ENCODE results near the gene NAV3. TPM values are rescaled to one million over a fixed set of nuclear protein-coding genes. Genes with fewer than 3 reads are reported as not detected.

The NAV3 gene
- total RNA-seq, 2 experiments from 2014 or later = not detected

DNA sequence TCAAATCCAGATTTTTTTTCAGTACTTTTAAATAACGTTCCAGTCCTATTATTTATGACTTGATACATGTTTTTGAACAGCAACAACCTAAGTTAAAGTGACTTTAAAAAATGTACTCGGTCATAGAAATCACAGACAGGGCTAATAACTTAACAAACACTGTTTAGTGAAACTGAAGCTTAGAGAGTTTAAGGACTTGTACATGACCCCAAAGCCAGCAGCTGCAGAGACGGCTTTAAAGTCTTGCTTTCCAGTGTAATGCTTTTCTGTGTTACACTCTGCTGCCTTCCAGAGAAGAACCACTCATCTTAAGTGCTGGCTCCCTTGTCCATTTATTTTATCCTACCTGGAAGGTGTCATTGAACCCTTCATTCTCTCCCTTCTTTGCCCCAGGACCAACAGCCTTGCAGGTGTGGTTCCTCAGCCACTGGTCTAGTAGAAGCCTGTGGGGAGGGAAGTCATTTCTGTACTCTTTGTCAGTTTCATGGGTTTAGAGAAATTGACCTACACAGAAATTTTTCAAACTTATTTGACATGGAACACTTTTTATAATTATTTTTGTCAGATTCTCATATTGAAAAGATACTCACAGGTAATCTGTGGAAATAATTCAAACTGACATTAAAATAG lies 60.9 kb downstream of the NAV3 start:
- no peak for ATAC-seq (ENCODE audit: poor library complexity)
- no peaks in the 10 kb centered on the region for H3K27me3 Mint-ChIP-seq
- no peaks in the 10 kb centered on the region for H3K4me1 Mint-ChIP-seq (ENCODE audit: low read depth)
- no peaks in the 10 kb centered on the region for H3K4me1 ChIP-seq (ENCODE audit: insufficient read depth, low read length)
- ChIA-PET CTCF (no interaction called here), POLR2A (no interaction called here)
- H3K9me3 Mint-ChIP-seq = peaks cover 11% of the 10 kb centered on the region
- DNase-seq = no peak
- intact Hi-C loops (cut with DNase I, micrococcal nuclease) = no loop called here
- H3K27ac ChIP-seq (ENCODE audit: low read depth in 1 of 2, low read length in 2 of 2) = no peak overlapping the region
- TF ChIP-seq, protein P1, sequence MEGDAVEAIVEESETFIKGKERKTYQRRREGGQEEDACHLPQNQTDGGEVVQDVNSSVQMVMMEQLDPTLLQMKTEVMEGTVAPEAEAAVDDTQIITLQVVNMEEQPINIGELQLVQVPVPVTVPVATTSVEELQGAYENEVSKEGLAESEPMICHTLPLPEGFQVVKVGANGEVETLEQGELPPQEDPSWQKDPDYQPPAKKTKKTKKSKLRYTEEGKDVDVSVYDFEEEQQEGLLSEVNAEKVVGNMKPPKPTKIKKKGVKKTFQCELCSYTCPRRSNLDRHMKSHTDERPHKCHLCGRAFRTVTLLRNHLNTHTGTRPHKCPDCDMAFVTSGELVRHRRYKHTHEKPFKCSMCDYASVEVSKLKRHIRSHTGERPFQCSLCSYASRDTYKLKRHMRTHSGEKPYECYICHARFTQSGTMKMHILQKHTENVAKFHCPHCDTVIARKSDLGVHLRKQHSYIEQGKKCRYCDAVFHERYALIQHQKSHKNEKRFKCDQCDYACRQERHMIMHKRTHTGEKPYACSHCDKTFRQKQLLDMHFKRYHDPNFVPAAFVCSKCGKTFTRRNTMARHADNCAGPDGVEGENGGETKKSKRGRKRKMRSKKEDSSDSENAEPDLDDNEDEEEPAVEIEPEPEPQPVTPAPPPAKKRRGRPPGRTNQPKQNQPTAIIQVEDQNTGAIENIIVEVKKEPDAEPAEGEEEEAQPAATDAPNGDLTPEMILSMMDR (IDR thresholded peaks at IDR 0.05) = no peak
- no peak overlapping the region for H3K27ac Mint-ChIP-seq
- no peaks in the 10 kb centered on the region for H3K36me3 Mint-ChIP-seq (ENCODE audit: low read depth)
- H3K27me3 ChIP-seq (ENCODE audit: control insufficient read depth in 1 of 2, insufficient read depth in 2 of 2, low read length in 2 of 2) = no peaks in the 10 kb centered on the region
- no peak overlapping the region for H3K4me3 ChIP-seq (ENCODE audit: low read length)
- H3K36me3 ChIP-seq (ENCODE audit: insufficient read depth, low read length) = no peaks in the 10 kb centered on the region
- H3K4me3 Mint-ChIP-seq = no peak overlapping the region
- no peaks in the 10 kb centered on the region for H3K9me3 ChIP-seq (ENCODE audit: control insufficient read depth in 1 of 2, insufficient read depth in 1 of 2, low read length in 2 of 2)

- ChIA-PET POLR2A (no interaction called here), CTCF (no interaction called here)
- Histone ChIP-seq H3K9me3 (ENCODE audit: control insufficient read depth in 1 of 2, insufficient read depth in 1 of 2, low read length in 2 of 2) (no peaks in the 10 kb centered on the region), H3K27ac (ENCODE audit: low read depth in 1 of 2, low read length in 2 of 2) (no peak overlapping the region), H3K4me3 (ENCODE audit: low read length) (no peak overlapping the region), H3K4me1 (ENCODE audit: insufficient read depth, low read length) (no peaks in the 10 kb centered on the region), H3K27me3 (ENCODE audit: control insufficient read depth in 1 of 2, insufficient read depth in 2 of 2, low read length in 2 of 2) (no peaks in the 10 kb centered on the region), H3K36me3 (ENCODE audit: insufficient read depth, low read length) (no peaks in the 10 kb centered on the region)
- Mint-ChIP-seq H3K4me3 (no peak overlapping the region), H3K27me3 (no peaks in the 10 kb centered on the region), H3K36me3 (ENCODE audit: low read depth) (no peaks in the 10 kb centered on the region), H3K4me1 (ENCODE audit: low read depth) (no peaks in the 10 kb centered on the region), H3K9me3 (peaks cover 11% of the 10 kb centered on the region), H3K27ac (no peak overlapping the region)
- intact Hi-C loops (cut with DNase I, micrococcal nuclease) = no loop called here
- DNase-seq (no peak), ATAC-seq (ENCODE audit: poor library complexity) (no peak)
- TF ChIP-seq, protein P1 (IDR thresholded peaks at IDR 0.05) = no peak
These were observed 63.2 kb downstream of the NAV3 start for GRCh38 chr12:77893918-77894317.

- ChIA-PET POLR2A (no interaction called here), CTCF (no interaction called here)
- intact Hi-C loops (cut with DNase I, micrococcal nuclease) = no loop called here
- H3K4me1 ChIP-seq (ENCODE audit: insufficient read depth, low read length) = no peaks in the 10 kb centered on the region
- H3K36me3 ChIP-seq (ENCODE audit: insufficient read depth, low read length) = no peaks in the 10 kb centered on the region
- H3K36me3 Mint-ChIP-seq (ENCODE audit: low read depth) = no peaks in the 10 kb centered on the region
- H3K4me3 Mint-ChIP-seq = no peak overlapping the region
- no peak for DNase-seq
- H3K27me3 Mint-ChIP-seq = no peaks in the 10 kb centered on the region
- no peaks in the 10 kb centered on the region for H3K4me1 Mint-ChIP-seq (ENCODE audit: low read depth)
- no peaks in the 10 kb centered on the region for H3K9me3 ChIP-seq (ENCODE audit: control insufficient read depth in 1 of 2, insufficient read depth in 1 of 2, low read length in 2 of 2)
- TF ChIP-seq, protein P1 (IDR thresholded peaks at IDR 0.05) = no peak
- no peak overlapping the region for H3K27ac ChIP-seq (ENCODE audit: low read depth in 1 of 2, low read length in 2 of 2)
- peaks cover 7% of the 10 kb centered on the region for H3K9me3 Mint-ChIP-seq
- ATAC-seq (ENCODE audit: poor library complexity) = no peak
- no peaks in the 10 kb centered on the region for H3K27me3 ChIP-seq (ENCODE audit: control insufficient read depth in 1 of 2, insufficient read depth in 2 of 2, low read length in 2 of 2)
- H3K27ac Mint-ChIP-seq = no peak overlapping the region
- no peak overlapping the region for H3K4me3 ChIP-seq (ENCODE audit: low read length)
These were observed 63.9 kb downstream of the NAV3 start for GRCh38 chr12:77894556-77894955.
